Measurements from ENCODE around the gene DIP2A.

DNA sequence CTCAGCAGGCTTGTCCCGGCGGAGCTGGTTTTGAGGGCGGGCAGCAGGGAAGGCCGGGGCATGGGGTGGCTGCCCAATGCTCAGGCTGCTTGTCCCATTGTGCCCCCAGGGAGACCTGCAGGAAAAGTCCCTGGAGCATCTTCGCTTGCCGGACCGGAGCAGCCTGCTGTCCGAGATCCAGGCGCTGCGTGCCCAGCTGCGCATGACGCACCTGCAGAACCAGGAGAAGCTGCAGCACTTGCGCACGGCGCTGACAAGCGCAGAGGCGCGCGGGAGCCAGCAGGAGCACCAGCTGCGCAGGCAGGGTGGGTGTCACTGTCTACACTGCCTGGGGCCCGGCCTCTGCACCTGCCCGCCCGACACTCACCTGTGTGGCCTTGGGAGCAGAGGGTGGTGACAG is 30.4 kb upstream of the DIP2A start:
- TF ChIP-seq, protein P1, sequence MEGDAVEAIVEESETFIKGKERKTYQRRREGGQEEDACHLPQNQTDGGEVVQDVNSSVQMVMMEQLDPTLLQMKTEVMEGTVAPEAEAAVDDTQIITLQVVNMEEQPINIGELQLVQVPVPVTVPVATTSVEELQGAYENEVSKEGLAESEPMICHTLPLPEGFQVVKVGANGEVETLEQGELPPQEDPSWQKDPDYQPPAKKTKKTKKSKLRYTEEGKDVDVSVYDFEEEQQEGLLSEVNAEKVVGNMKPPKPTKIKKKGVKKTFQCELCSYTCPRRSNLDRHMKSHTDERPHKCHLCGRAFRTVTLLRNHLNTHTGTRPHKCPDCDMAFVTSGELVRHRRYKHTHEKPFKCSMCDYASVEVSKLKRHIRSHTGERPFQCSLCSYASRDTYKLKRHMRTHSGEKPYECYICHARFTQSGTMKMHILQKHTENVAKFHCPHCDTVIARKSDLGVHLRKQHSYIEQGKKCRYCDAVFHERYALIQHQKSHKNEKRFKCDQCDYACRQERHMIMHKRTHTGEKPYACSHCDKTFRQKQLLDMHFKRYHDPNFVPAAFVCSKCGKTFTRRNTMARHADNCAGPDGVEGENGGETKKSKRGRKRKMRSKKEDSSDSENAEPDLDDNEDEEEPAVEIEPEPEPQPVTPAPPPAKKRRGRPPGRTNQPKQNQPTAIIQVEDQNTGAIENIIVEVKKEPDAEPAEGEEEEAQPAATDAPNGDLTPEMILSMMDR (IDR thresholded peaks at IDR 0.05), result no peak
- no peak for TF ChIP-seq POLR2A (IDR thresholded peaks at IDR 0.05)
